ENCODE data around the gene NOXA1. TPM values are rescaled to one million over a fixed set of nuclear protein-coding genes. Genes with fewer than 3 reads are reported as not detected.
"Not testable (repeated sequence)": the region's sequence is repeated elsewhere in the genome, so short reads cannot be mapped to it uniquely, and the experiment has no call there.

NOXA1 gene
- total and polyA plus RNA-seq, 7 experiments from 2014 or later: 0.73 to 11.1 (median 5.1) TPM

DNA sequence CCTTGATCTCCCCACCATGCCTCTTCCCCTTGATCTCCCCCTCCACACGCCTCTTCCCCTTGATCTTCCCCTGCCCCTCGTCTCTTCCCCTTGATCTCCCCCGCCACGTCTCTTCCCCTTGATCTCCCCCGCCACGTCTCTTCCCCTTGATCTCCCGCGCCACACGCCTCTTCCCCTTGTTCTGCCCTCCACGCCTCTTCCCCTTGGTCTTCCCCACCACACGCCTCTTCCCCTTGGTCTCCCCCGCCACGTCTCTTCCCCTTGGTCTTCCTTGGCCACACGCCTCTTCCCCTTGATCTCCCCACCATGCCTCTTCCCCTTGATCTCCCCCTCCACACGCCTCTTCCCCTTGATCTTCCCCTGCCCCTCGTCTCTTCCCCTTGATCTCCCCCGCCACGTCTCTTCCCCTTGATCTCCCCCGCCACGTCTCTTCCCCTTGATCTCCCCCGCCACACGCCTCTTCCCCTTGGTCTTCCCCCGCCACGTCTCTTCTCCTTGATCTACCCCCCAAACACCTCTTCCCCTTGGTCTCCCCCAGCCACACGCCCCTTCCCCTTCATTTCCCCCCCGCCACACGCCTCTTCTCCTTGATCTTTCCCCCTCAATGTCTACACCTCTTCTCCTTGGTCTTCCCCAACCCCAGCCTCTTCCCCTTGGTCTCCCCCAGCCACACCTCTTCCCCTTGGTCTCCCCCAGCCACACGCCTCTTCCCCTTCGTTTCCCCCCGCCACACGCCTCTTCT, 28.2 kb downstream of the NOXA1 start:
- Mint-ChIP-seq H3K36me3 (peaks cover 0 to 14% (median 0%) of the 10 kb centered on the region in 5 donors), H3K4me3 (peak overlapping the region in 8 of 10 donors; percentile 41 to 80 (median 68)), H3K4me1 (peaks cover 12 to 78% (median 44%) of the 10 kb centered on the region in 7 donors), H3K27ac (peak overlapping the region in 5 of 9 donors; percentile 64 to 97 (median 86))
- Histone ChIP-seq H3K27ac (ENCODE audit: low read depth, low read length) (peak overlapping the region; percentile 51), H3K4me1 (ENCODE audit: control insufficient read depth in 2 of 2, insufficient read depth in 2 of 2, low read length in 2 of 2) (peaks cover 27 to 48% of the 10 kb centered on the region in 2 donors), H3K36me3 (ENCODE audit: control insufficient read depth in 2 of 3, insufficient read depth in 3 of 3, low read length in 3 of 3) (peaks cover 0 to 15% (median 4%) of the 10 kb centered on the region in 3 experiments)
- ATAC-seq; H3K4me3 ChIP-seq (ENCODE audit: low read length); POLR2A ChIA-PET; CTCF ChIA-PET; H3K9me3 ChIP-seq (ENCODE audit: control insufficient read depth in 2 of 3, low read length in 3 of 3); H3K27me3 Mint-ChIP-seq; H3K27me3 ChIP-seq (ENCODE audit: control insufficient read depth in 2 of 2, insufficient read depth in 2 of 2, low read length in 2 of 2); H3K9me3 Mint-ChIP-seq: not testable (repeated sequence)
- intact Hi-C loops (cut with micrococcal nuclease): loop anchor here (5.0 to 10.0 kb wide), 2 partner anchors 659 to 1207 kb away; partner anchors contain the start of genes QSOX2 (in 1 of the 2) and TMEM141 (in 1 of the 2)
- peak in 1 of 9 donors; percentile 36 for DNase-seq

DNA sequence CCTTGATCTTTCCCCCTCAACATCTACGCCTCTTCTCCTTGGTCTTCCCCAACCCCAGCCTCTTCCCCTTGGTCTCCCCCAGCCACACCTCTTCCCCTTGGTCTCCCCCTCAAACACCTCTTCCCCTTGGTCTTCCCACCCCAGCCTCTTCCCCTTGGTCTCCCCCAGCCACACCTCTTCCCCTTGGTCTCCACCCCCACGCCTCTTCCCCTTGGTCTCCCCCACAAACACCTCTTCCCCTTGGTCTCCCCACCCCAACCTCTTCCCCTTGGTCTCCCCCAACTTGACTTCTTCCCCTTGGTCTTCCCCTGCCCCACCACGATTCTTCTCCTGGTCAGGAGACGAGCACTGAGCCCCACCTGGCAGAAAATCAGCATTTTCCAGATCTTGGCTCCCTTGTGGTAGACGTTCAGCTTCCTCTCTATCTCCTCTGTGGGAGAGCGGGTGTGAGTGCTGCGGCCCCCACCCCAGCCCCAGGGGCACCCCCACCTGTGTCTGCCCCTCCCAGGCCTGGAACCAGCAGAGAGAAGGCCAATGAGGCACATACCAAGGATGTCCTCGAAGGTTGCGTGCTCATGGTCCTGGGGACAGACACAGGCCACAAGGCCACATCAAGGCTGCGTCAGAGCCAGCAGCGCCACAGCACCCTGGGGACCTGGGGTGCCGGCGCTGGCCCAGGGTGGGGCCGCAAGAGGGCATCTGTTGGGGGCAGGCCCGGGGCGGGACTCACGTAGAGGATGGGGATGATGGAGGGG, 29.0 kb downstream of the NOXA1 start:
- peaks cover 0 to 3% (median 0%) of the 10 kb centered on the region in 11 donors for H3K9me3 Mint-ChIP-seq
- POLR2A ChIA-PET: no interaction called here
- H3K4me3 Mint-ChIP-seq: peak overlapping the region; percentile 41 to 79 (median 63)
- peaks cover 27 to 48% of the 10 kb centered on the region in 2 donors for H3K4me1 ChIP-seq (ENCODE audit: control insufficient read depth in 2 of 2, insufficient read depth in 2 of 2, low read length in 2 of 2)
- H3K4me1 Mint-ChIP-seq: peaks cover 6 to 74% (median 46%) of the 10 kb centered on the region in 7 donors
- H3K9me3 ChIP-seq (ENCODE audit: control insufficient read depth in 2 of 3, low read length in 3 of 3): no peaks in the 10 kb centered on the region
- H3K36me3 ChIP-seq (ENCODE audit: control insufficient read depth in 2 of 3, insufficient read depth in 3 of 3, low read length in 3 of 3): peaks cover 0 to 23% (median 4%) of the 10 kb centered on the region in 3 experiments
- H3K27ac ChIP-seq (ENCODE audit: low read depth, low read length): peak overlapping the region; percentile 51
- peaks cover 0 to 14% (median 0%) of the 10 kb centered on the region in 5 donors for H3K36me3 Mint-ChIP-seq
- no peak for ATAC-seq
- no peaks in the 10 kb centered on the region for H3K27me3 Mint-ChIP-seq
- H3K27ac Mint-ChIP-seq: peak overlapping the region in 8 of 9 donors; percentile 54 to 94 (median 70)
- intact Hi-C loops (cut with micrococcal nuclease): loop anchor here (5.0 to 10.0 kb wide), 2 partner anchors 660 to 1207 kb away; partner anchors contain the start of genes QSOX2 (in 1 of the 2) and TMEM141 (in 1 of the 2)
- no peaks in the 10 kb centered on the region for H3K27me3 ChIP-seq (ENCODE audit: control insufficient read depth in 2 of 2, insufficient read depth in 2 of 2, low read length in 2 of 2)
- no peak overlapping the region for H3K4me3 ChIP-seq (ENCODE audit: low read length)
- DNase-seq: peak in 2 of 9 donors; percentile 12 to 33
- CTCF ChIA-PET: no interaction called here

DNA sequence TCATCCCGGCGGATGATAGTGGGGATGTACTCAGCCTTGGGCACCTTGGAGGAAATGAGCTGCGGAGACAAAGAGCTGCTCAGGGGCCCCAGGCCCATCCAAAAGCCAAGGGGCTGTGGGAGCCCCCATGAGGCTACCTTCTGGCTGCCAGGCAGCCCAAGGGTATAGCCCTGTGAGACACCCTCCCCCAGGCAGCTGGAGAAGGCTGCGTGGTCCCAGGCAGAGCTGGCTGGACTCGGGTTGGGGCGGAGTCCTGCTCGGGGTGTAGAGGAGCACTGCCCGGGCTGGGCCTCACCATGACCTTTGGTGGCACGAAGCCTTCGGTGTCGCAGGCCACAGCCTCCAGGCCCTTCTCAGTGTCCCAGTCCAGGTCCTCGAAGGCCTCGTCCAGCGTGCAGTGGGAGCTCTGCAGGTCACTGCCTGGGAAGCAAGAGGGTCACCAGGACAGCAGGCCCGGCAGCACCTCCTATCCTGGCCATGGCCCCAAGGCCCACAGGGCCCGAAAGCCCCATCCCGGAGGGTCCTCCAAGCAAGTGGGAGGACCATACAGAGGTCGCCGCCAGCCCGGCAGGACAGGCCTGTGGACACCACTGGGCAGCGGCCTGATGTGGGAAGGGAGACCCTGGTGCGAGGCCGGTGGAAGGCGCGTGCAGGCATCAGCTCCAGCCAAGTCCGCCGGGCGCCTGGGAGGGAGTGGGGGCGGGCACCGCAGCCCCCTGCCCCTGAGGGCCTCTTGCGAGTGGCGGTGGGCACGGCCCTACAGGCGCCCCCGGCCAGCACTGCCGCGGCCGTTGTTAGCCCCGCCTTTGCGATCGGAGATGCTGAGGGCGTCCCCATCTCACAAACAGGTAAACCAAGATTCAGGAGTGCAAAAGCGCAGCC, 29.8 kb downstream of the NOXA1 start:
- ChIA-PET POLR2A (interaction anchor here (1.4 kb wide), 1 partner anchor 13 kb away, joined by 4 read pairs; no protein-coding TSS in a partner anchor), CTCF (interaction anchor here (0.6 kb wide), 2 partner anchors 21 to 243 kb away, joined by 3 read pairs; no protein-coding TSS in a partner anchor)
- Histone ChIP-seq H3K4me3 (ENCODE audit: low read length) (no peak overlapping the region), H3K27me3 (ENCODE audit: control insufficient read depth in 2 of 2, insufficient read depth in 2 of 2, low read length in 2 of 2) (no peaks in the 10 kb centered on the region), H3K36me3 (ENCODE audit: control insufficient read depth in 2 of 3, insufficient read depth in 3 of 3, low read length in 3 of 3) (peaks cover 0 to 30% (median 4%) of the 10 kb centered on the region in 3 experiments), H3K9me3 (ENCODE audit: control insufficient read depth in 2 of 3, low read length in 3 of 3) (no peaks in the 10 kb centered on the region), H3K4me1 (ENCODE audit: control insufficient read depth in 2 of 2, insufficient read depth in 2 of 2, low read length in 2 of 2) (peaks cover 27 to 48% of the 10 kb centered on the region in 2 donors), H3K27ac (ENCODE audit: low read depth, low read length) (no peak overlapping the region)
- H3K27ac Mint-ChIP-seq: peak overlapping the region in 2 of 9 donors; percentile 49 to 63
- peaks cover 5 to 72% (median 40%) of the 10 kb centered on the region in 7 donors for H3K4me1 Mint-ChIP-seq
- DNase-seq: peak in 2 of 9 donors; percentile 14 to 22
- no peaks in the 10 kb centered on the region for H3K27me3 Mint-ChIP-seq
- H3K36me3 Mint-ChIP-seq: peaks cover 0 to 14% (median 0%) of the 10 kb centered on the region in 5 donors
- H3K9me3 Mint-ChIP-seq: peaks cover 0 to 3% (median 0%) of the 10 kb centered on the region in 11 donors
- no peak for ATAC-seq
- intact Hi-C loops (cut with micrococcal nuclease): loop anchor here (1.0 to 10.0 kb wide), 3 partner anchors 8 to 1208 kb away; partner anchors contain the start of genes QSOX2 (in 1 of the 2) and TMEM141 (in 1 of the 2)
- H3K4me3 Mint-ChIP-seq: peak overlapping the region in 8 of 10 donors; percentile 41 to 79 (median 66)

DNA sequence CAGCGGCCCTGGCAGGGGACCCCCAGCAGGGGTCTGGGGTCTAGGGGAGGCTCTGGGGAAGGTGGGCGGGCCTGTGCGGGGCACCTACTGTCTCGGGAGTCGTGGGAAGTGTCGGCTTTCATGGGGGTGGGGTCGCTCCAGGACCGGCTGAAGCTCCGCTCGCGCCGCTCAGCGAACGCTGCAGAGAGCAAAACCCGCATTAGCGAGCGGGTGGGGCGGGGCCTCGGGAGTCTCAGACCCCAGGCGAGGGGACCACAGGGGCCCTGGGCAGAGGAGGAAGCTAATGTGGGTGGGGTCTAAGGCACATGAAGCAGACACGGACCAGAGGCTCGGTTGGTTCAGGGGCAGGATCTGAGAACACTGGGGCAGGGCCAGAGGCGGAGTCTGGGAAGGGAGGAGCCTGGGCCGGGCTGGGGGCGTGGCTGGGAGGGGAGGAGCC, 30.5 kb downstream of the NOXA1 start:
- Mint-ChIP-seq H3K4me3 (peak overlapping the region in 9 of 10 donors; percentile 39 to 79 (median 65)), H3K27ac (peak overlapping the region in 4 of 9 donors; percentile 48 to 83 (median 60)), H3K9me3 (peaks cover 0 to 3% (median 0%) of the 10 kb centered on the region in 11 donors), H3K4me1 (peaks cover 5 to 72% (median 40%) of the 10 kb centered on the region in 7 donors), H3K27me3 (no peaks in the 10 kb centered on the region), H3K36me3 (peaks cover 0 to 14% (median 0%) of the 10 kb centered on the region in 5 donors)
- H3K4me3 ChIP-seq (ENCODE audit: low read length): no peak overlapping the region
- peak; percentile 51 to 76 (median 67) for DNase-seq
- ATAC-seq: peak; percentile 80
- H3K4me1 ChIP-seq (ENCODE audit: control insufficient read depth in 2 of 2, insufficient read depth in 2 of 2, low read length in 2 of 2): peaks cover 27 to 48% of the 10 kb centered on the region in 2 donors
- intact Hi-C loops (cut with micrococcal nuclease): loop anchor here (1.0 to 10.0 kb wide), 4 partner anchors 8 to 1209 kb away; partner anchors contain the start of genes TMEM141 (in 2 of the 2) and QSOX2 (in 1 of the 2)
- POLR2A ChIA-PET: interaction anchor here (1.4 kb wide), 1 partner anchor 12 kb away, joined by 4 read pairs; no protein-coding TSS in a partner anchor
- H3K27ac ChIP-seq (ENCODE audit: low read depth, low read length): no peak overlapping the region
- no peaks in the 10 kb centered on the region for H3K27me3 ChIP-seq (ENCODE audit: control insufficient read depth in 2 of 2, insufficient read depth in 2 of 2, low read length in 2 of 2)
- H3K9me3 ChIP-seq (ENCODE audit: control insufficient read depth in 2 of 3, low read length in 3 of 3): no peaks in the 10 kb centered on the region
- H3K36me3 ChIP-seq (ENCODE audit: control insufficient read depth in 2 of 3, insufficient read depth in 3 of 3, low read length in 3 of 3): peaks cover 0 to 30% (median 4%) of the 10 kb centered on the region in 3 experiments
- CTCF ChIA-PET: interaction anchor here (0.6 kb wide), 2 partner anchors 22 to 243 kb away, joined by 3 read pairs; no protein-coding TSS in a partner anchor

DNA sequence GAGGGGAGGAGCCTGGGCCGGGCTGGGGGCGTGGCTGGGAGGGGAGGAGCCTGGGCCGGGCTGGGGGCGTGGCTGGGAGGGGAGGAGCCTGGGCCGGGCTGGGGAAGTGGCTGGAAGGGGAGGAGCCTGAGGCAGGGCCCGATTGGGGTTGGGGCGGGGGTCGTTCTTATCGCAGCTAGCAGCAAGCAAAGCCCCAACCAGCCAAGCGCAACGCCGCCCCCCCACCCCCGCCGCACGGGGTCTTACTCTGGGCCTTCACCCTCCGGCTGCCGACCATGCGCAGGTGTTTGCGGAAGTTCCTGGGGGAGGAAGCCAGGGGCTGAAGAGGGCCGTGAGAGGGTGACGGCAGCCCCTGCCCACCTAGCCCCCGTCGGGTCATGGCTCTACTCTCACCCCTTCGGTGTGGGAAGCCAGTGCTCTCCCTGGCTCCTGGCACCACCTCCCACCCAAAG, 31.0 kb downstream of the NOXA1 start:
- H3K36me3 Mint-ChIP-seq: peaks cover 0 to 14% (median 0%) of the 10 kb centered on the region in 5 donors
- Histone ChIP-seq H3K36me3 (ENCODE audit: control insufficient read depth in 2 of 3, insufficient read depth in 3 of 3, low read length in 3 of 3) (peaks cover 0 to 30% (median 4%) of the 10 kb centered on the region in 3 experiments), H3K4me3 (ENCODE audit: low read length) (peak overlapping the region; percentile 11), H3K27me3 (ENCODE audit: control insufficient read depth in 2 of 2, insufficient read depth in 2 of 2, low read length in 2 of 2) (no peaks in the 10 kb centered on the region), H3K27ac (ENCODE audit: low read depth, low read length) (peak overlapping the region; percentile 66), H3K9me3 (ENCODE audit: control insufficient read depth in 2 of 3, low read length in 3 of 3) (no peaks in the 10 kb centered on the region), H3K4me1 (ENCODE audit: control insufficient read depth in 2 of 2, insufficient read depth in 2 of 2, low read length in 2 of 2) (peaks cover 27 to 48% of the 10 kb centered on the region in 2 donors)
- ChIA-PET CTCF (no interaction called here), POLR2A (interaction anchor here (1.4 kb wide), 1 partner anchor 12 kb away, joined by 4 read pairs; no protein-coding TSS in a partner anchor)
- peaks cover 5 to 67% (median 40%) of the 10 kb centered on the region in 7 donors for H3K4me1 Mint-ChIP-seq
- H3K9me3 Mint-ChIP-seq: peaks cover 0 to 3% (median 0%) of the 10 kb centered on the region in 11 donors
- H3K27ac Mint-ChIP-seq: peak overlapping the region in 8 of 9 donors; percentile 54 to 80 (median 66)
- no peaks in the 10 kb centered on the region for H3K27me3 Mint-ChIP-seq
- ATAC-seq (peak; percentile 40), DNase-seq (peak in 7 of 9 donors; percentile 31 to 69 (median 60))
- H3K4me3 Mint-ChIP-seq: peak overlapping the region; percentile 51 to 79 (median 68)
- intact Hi-C loops (cut with micrococcal nuclease): loop anchor here (2.0 to 10.0 kb wide), 3 partner anchors 662 to 1209 kb away; partner anchors contain the start of genes TMEM141 (in 2 of the 2) and QSOX2 (in 1 of the 2)

Data from naive thymus-derived CD4-positive, alpha-beta T cell (primary cell).